ENCODE results near the gene CCDC33.

The CCDC33 gene

DNA sequence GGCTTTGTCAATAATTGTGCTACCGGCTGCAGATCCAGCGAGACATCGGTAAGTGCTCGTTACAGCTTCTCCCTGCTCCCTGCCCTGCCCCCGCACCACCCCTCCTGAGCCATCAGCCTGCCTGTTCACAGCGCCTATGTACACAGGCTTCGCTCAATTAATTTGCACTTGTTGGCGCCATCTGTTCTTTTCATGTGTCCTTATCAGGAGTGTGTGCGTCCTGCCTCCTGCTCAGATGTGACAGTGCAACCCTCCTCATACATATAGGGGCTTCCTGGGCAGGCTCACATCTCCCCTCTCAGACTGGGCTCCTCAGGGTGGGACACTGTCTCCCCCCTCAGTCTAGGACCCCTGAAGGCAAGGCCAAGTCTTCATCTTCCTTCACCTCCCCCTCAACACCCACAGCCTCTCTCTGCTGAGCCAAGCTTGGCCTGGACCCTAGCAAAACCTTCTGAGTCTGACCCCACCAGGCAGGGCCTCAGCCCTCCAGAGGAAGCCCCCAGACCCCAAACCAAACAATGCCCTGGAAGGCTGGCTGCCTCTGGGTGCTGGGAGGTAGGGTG lies 76.4 kb downstream of the CCDC33 start:
- no peak for DNase-seq (ENCODE audit: low read depth, low spot score)

- no peak for DNase-seq (ENCODE audit: low read depth, low spot score)
Observed at GRCh38 chr15:74313889-74314288, 77.8 kb downstream of the CCDC33 start.

DNA sequence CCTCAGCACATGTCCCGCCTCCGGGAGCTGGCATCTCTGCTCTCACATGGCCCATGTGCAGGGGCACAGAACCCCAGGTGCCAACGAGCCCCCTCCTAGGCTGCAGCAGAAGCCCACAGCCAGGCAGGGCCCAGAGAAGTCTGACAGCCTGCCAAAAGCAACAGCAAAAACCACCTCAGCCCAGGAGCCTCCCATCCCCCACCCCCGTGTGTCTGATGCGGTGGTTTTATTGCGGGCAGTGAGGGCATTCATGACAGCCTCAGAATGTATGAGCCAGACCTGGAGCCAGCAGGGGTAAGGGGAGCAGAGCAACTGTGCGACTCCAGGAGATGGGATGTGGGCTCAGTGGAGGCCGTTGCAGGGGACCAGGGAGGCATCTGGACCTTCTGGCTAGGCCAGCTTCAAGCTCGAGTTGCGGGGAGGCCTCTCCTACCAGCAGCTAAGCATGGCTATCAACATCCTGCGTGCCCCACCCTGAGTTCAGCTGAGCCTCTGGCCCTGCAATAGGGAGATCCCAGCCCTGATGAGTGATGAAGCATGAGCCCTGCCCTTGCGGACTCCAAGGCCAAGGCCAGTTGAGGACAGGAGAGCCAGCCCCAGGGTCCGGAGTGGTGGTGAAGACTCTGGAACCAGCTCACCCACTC lies 78.8 kb downstream of the CCDC33 start:
- no peak for DNase-seq (ENCODE audit: low read depth, low spot score)

DNA sequence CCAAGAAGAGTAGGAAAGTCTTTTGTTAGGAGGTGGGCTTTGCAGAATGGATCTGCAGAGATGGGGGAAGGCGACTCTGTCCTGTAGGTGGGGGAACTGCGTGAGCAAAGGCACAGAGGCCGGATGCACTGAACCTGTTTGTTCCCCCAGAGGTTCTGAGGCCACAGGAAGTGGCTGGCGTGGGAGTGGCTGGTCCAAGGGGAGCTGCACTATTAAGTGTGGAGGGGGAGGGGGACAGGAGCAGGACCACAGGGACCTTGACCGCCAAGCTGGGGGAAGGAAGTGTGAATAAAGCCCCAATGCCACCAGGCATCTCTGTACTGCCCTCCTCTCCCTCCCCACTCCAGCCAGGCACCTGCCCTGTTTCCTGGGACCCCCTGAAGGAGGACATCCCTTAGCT lies 79.5 kb downstream of the CCDC33 start:
- no peak for DNase-seq (ENCODE audit: low read depth, low spot score)

- DNase-seq (ENCODE audit: low read depth, low spot score): no peak
Observed at GRCh38 chr15:74316141-74316540, 80.0 kb downstream of the CCDC33 start.

- no peak for DNase-seq (ENCODE audit: low read depth, low spot score)
Observed at GRCh38 chr15:74317820-74318375, 81.8 kb downstream of the CCDC33 start.

DNA sequence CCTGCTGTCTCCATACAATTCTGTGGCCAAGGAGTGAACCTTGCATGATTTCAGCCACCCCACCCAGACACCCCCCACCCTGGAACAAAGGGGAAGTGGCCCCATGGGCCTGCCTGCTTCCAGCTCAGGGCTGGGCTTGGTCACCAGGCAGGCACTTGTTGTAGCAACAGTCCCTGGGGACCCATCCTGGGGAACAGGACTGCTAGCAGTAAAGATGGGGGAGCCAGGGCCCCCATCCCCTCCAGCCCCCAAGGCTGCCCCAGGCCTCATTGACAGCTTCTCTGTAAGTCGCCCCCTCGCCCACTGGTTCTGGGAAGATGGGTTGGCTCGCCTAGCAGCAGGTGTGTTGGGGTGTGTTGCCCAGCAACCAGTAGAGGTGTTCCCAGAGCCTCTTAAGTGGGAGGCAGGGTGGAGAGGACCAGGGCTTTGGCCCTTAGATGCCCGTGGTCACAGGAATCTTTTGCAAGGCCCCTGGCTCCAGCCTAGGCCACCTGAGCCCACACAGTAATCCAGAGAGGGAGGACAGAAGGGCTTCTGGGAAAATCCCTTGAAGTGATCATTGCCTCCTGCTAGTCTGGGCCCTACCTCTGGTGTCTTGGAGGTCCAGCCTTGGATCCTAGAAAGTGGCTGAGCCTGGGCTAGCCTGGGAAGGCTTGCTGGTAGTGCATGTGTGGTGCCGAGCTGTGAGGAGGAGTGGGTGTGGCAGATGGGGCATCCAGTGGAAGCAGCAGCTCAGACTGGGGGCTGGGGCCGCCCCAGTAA lies 82.4 kb downstream of the CCDC33 start:
- DNase-seq (ENCODE audit: low read depth, low spot score): no peak

- no peak for DNase-seq (ENCODE audit: low read depth, low spot score)
Observed at GRCh38 chr15:74319138-74319460, 83.0 kb downstream of the CCDC33 start.

DNA sequence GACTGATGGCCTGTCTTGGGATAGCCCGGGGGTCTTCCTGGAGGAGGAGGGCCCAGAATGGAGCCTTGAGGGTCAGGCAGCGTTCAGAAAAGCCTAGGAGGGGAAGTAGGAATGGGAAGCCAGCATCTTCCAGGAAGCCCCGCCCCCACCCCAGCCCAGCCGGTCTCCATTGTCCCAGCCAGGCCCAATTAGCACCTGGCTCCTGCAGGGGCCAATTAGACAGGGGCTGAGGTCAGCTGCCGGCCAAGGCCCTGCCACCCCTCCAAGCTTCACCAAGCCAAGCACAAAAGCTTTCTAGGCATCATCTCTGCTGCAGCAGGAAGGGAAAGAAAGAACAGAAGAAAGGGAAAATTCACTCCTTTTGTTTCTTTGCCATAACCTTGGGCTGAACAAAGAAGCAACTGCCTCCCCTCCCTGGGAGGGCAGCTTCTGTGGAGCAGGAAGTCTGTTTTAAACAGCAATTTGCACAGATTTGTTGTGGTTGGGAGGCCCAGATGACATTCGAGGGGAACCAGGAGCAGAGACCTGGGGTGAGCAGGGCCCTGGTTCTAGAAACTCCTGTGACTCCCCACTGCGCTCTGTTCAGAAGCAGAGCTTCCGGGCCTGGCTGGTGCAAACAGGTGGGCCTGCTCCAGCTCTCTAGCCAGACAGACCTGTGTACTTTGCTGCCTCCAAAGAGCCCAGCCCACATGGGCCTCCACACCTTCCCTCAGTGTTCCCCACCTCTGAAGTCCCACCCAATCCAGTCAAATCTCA lies 83.6 kb downstream of the CCDC33 start:
- no peak for DNase-seq (ENCODE audit: low read depth, low spot score)

- DNase-seq (ENCODE audit: low read depth, low spot score): no peak
Observed at GRCh38 chr15:74320352-74321247, 84.5 kb downstream of the CCDC33 start.

- DNase-seq (ENCODE audit: low read depth, low spot score): peak; percentile 21
Observed at GRCh38 chr15:74322558-74323180, 86.5 kb downstream of the CCDC33 start.

DNA sequence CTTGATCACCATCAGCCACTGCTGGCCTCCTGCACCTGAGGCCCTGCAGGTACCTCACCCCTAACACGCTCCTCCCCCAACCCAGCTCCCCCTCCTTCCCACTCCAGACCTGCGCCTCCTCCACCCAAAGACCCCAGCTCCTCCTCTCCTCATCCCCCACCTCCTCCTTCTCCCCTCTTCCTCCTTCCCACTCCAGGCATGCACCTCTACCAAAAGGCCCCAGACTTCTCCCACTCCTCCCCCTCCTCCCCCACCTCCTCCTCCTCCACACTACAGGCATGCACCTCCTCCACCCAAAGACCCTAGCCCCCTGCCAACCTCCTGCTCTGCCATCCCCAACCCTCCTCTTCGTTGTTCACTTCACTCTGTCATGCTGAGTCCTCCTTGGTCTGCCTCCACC lies 88.6 kb downstream of the CCDC33 start:
- no peak for DNase-seq (ENCODE audit: low read depth, low spot score)

- no peak for DNase-seq (ENCODE audit: low read depth, low spot score)
Observed at GRCh38 chr15:74326746-74327145, 90.6 kb downstream of the CCDC33 start.

GRCh38 chr15:74327756-74328155 lies 91.6 kb downstream of the CCDC33 start:
- no peak for DNase-seq (ENCODE audit: low read depth, low spot score)

GRCh38 chr15:74328331-74329056 lies 92.4 kb downstream of the CCDC33 start:
- DNase-seq (ENCODE audit: low read depth, low spot score): no peak

GRCh38 chr15:74330861-74331408 lies 94.8 kb downstream of the CCDC33 start:
- DNase-seq (ENCODE audit: low read depth, low spot score): no peak

DNA sequence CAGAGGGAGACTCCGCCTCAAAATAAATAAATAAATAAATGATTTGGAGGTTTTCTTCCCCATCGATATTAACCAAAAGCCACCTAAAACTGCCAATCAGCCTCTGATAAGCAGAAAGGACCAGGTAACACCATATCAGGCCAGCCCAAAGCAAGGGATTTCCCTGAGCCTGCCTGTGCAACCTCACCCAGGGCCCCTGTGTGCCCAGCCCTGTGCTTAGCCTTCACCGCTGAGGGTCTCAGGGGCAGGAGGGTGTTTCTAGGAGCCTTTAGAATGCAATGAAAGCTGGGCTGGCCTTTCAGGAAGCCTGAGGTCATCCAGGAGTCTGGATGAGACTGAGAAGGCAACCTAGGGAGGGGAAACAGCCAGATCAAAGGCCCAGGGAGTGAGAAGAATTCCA lies 95.9 kb downstream of the CCDC33 start:
- DNase-seq (ENCODE audit: low read depth, low spot score): no peak

DNA sequence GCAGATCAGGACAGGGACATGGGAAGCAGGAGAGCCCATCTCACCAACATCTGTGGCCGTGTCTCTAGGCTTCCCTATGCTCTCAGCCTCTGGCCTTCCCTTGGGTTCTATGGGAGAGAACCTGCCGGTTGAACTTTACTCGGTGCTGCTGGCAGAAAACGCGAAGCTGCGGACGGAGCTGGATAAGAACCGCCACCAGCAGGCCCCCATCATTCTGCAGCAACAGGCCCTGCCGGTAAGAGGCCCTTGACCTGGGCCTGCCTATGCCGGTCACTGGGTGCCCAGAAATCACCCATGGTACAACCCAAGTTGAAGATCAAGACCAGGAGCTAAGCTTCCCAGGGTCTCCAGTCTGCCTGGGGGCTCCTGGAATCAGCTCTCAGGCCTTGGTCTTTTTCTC lies 96.5 kb downstream of the CCDC33 start:
- DNase-seq (ENCODE audit: low read depth, low spot score): no peak

DNA sequence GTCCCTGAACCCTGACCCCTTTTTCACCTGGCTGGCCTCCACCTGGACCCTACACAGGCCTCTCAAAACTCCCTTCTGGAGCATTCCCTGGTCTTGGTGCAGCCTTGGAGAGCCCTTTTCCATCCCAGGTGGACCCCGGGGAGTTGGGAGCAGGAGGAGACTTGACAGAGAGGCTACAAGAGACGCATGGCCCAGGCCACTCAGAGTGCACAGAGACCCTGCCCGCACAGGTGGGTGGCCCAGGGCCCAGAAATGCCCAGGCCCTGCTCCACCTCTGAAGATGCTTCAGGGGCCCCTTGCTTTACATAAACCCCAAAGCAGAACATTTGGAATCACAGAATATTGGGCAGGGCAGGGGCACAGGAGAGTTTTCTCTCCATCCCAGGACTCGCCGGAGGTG lies 97.0 kb downstream of the CCDC33 start:
- DNase-seq (ENCODE audit: low read depth, low spot score): no peak

GRCh38 chr15:74333662-74334061 lies 97.5 kb downstream of the CCDC33 start:
- DNase-seq (ENCODE audit: low read depth, low spot score): no peak

Data from activated naive CD8-positive, alpha-beta T cell treated with anti-CD3 and anti-CD28 coated beads, Interleukin-2, amount 50 U/mL, for 16 hours (primary cell).